Nephron (organoid): Measurements from ENCODE around the gene SH3PXD2A.
A peak's percentile ranks its signal among the peaks of the same experiment; 100 is the strongest.

ENCODE experiments used
- H3K27ac Mint-ChIP-seq, 3 experiments: 2 replicates each; pipeline ENCODE4 v1.8.0; 2020; ENCODE audit warnings: mixed read lengths in 3 of 3, mild to moderate bottlenecking in 2 of 3, moderate library complexity in 1 of 3
- H3K27me3 Mint-ChIP-seq: 2 replicates; pipeline ENCODE4 v1.8.0; 2021; ENCODE audit warnings: low read depth, mild to moderate bottlenecking, moderate library complexity, mixed read lengths
- H3K36me3 Mint-ChIP-seq: 2 replicates; pipeline ENCODE4 v1.8.0; 2020; ENCODE audit warnings: low read depth, mixed read lengths
- H3K4me1 Mint-ChIP-seq: 2 replicates; pipeline ENCODE4 v1.8.0; 2020; ENCODE audit warnings: mixed read lengths
- H3K4me3 Mint-ChIP-seq, 3 experiments: 2 replicates each; pipeline ENCODE4 v1.8.0; 2020; ENCODE audit warnings: mild to moderate bottlenecking in 3 of 3, mixed read lengths in 3 of 3, moderate library complexity in 2 of 3
- H3K9me3 Mint-ChIP-seq: 2 replicates; pipeline ENCODE4 v1.8.0; 2020; ENCODE audit warnings: mixed read lengths
- TF ChIP-seq, protein P1 (sequence below), 3 experiments: fragments of 200-600 bp; sonication (generic); IDR thresholded peaks; one replicate each; pipeline ENCODE4 v1.5.0; 2021; ENCODE audit warnings: antibody characterized with exemption in 3 of 3; ENCODE audit not compliant: unreplicated experiment in 3 of 3

SH3PXD2A gene

GRCh38 chr10:103855424-103855823 lies at the start of gene SH3PXD2A:
TSS of gene SH3PXD2A (minus strand) at chr10:103855576. CDS start at chr10:103855266, 310 bp downstream.
- TF ChIP-seq, protein P1, sequence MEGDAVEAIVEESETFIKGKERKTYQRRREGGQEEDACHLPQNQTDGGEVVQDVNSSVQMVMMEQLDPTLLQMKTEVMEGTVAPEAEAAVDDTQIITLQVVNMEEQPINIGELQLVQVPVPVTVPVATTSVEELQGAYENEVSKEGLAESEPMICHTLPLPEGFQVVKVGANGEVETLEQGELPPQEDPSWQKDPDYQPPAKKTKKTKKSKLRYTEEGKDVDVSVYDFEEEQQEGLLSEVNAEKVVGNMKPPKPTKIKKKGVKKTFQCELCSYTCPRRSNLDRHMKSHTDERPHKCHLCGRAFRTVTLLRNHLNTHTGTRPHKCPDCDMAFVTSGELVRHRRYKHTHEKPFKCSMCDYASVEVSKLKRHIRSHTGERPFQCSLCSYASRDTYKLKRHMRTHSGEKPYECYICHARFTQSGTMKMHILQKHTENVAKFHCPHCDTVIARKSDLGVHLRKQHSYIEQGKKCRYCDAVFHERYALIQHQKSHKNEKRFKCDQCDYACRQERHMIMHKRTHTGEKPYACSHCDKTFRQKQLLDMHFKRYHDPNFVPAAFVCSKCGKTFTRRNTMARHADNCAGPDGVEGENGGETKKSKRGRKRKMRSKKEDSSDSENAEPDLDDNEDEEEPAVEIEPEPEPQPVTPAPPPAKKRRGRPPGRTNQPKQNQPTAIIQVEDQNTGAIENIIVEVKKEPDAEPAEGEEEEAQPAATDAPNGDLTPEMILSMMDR (IDR thresholded peaks at IDR 0.05; ENCODE audit: unreplicated experiment in 3 of 3): peak in 1 of 3 experiments; percentile 6
- peak within 1 kb of the TSS; percentile 87 to 97 (median 90) for H3K4me3 Mint-ChIP-seq
- peaks cover 61% of the 10 kb centered on the region for H3K4me1 Mint-ChIP-seq
- H3K9me3 Mint-ChIP-seq: no peaks in the 10 kb centered on the region
- peak within 1 kb of the TSS; percentile 64 to 94 (median 66) for H3K27ac Mint-ChIP-seq
- no peaks in the 10 kb centered on the region for H3K36me3 Mint-ChIP-seq
- H3K27me3 Mint-ChIP-seq: peaks cover 38% of the 10 kb centered on the region

GRCh38 chr10:103901299-103901698 lies 45.9 kb upstream of the SH3PXD2A start:
- TF ChIP-seq, protein P1 (IDR thresholded peaks at IDR 0.05; ENCODE audit: unreplicated experiment in 3 of 3): no peak
- H3K4me3 Mint-ChIP-seq: no peak overlapping the region
- no peak overlapping the region for H3K27ac Mint-ChIP-seq
- H3K36me3 Mint-ChIP-seq: peaks cover 45% of the 10 kb centered on the region
- no peaks in the 10 kb centered on the region for H3K9me3 Mint-ChIP-seq
- H3K27me3 Mint-ChIP-seq: no peaks in the 10 kb centered on the region
- peaks cover 20% of the 10 kb centered on the region for H3K4me1 Mint-ChIP-seq

- Mint-ChIP-seq H3K4me3 (no peak overlapping the region), H3K9me3 (no peaks in the 10 kb centered on the region), H3K36me3 (peaks cover 48% of the 10 kb centered on the region), H3K27me3 (no peaks in the 10 kb centered on the region), H3K27ac (no peak overlapping the region), H3K4me1 (peaks cover 40% of the 10 kb centered on the region)
- TF ChIP-seq, protein P1 (IDR thresholded peaks at IDR 0.05; ENCODE audit: unreplicated experiment in 3 of 3): no peak
These were observed 43.9 kb upstream of the SH3PXD2A start for GRCh38 chr10:103899312-103899711.

- Mint-ChIP-seq H3K27me3 (no peaks in the 10 kb centered on the region), H3K27ac (no peak overlapping the region), H3K9me3 (no peaks in the 10 kb centered on the region), H3K4me1 (peaks cover 50% of the 10 kb centered on the region), H3K4me3 (no peak overlapping the region), H3K36me3 (peaks cover 42% of the 10 kb centered on the region)
- TF ChIP-seq, protein P1 (IDR thresholded peaks at IDR 0.05; ENCODE audit: unreplicated experiment in 3 of 3): no peak
These were observed 41.9 kb upstream of the SH3PXD2A start for GRCh38 chr10:103897241-103897774.

DNA sequence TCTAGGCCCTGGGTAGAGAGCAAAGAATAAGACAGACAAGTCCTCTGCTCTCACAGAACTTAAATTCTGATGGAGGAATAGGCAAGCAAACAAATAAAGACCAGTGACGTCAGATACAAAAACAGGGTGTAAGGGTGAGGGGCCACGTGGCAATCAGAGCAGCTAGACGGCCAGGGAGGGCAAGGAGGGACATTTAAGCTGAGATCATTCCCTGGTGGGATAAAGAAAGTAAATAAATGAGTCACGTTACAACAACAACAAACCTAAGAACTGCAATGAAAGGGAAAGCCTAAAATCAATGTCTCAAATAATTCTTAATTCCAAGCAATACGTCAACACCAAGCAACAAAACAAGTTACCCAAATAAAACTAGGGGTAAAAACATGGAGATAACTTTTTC lies 40.8 kb upstream of the SH3PXD2A start:
- H3K36me3 Mint-ChIP-seq: peaks cover 44% of the 10 kb centered on the region
- no peak overlapping the region for H3K4me3 Mint-ChIP-seq
- TF ChIP-seq, protein P1 (IDR thresholded peaks at IDR 0.05; ENCODE audit: unreplicated experiment in 3 of 3): no peak
- H3K9me3 Mint-ChIP-seq: no peaks in the 10 kb centered on the region
- peak overlapping the region; percentile 77 to 93 (median 89) for H3K27ac Mint-ChIP-seq
- H3K27me3 Mint-ChIP-seq: no peaks in the 10 kb centered on the region
- H3K4me1 Mint-ChIP-seq: peaks cover 50% of the 10 kb centered on the region
